ENCODE data around the gene AKT1S1. TPM values are rescaled to one million over a fixed set of nuclear protein-coding genes. Genes with fewer than 3 reads are reported as not detected.

AKT1S1 gene
- total RNA-seq, 2 experiments from 2014 or later: 7.3 to 19.8 TPM

DNA sequence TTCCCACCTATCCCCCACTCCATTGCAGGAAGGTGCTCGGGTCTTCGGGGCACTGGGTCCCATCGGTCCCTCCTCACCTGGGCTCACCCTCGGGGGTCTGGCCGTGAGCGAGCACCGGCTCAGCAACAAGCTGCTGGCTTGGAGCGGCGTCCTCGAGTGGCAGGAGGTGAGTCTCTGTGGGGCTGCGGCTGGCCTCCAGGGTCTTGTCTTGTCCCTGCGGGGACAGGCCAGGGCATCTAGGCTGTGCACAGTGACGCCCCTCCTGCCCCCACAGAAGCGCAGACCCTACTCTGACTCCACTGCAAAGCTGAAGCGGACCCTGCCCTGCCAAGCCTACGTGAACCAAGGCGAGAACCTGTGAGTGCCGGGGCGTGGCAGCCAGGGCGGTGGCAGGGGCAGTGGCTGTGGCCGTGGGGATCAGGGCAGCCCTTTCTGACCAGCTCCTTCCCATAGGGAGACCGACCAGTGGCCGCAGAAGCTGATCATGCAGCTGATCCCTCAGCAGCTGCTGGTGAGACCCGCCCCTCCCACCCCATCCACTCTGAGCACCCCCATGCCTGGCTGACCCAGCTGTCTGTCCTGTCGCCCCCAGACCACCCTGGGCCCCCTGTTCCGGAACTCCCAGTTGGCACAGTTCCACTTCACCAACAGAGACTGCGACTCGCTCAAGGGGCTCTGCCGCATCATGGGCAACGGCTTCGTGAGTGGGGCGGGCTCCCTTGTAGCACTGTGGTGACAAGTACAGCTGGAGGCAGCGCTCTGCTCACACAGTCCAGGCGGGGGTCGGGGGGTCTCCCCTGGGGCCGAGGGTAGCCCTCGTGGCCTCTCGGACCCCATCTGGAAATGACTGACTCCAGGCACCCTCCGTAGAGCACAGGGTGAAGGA lies 22.5 kb downstream of the AKT1S1 start:
- POLR2A ChIA-PET: no interaction called here
- H4K20me1 ChIP-seq (ENCODE audit: insufficient read depth, low read length): peaks cover 20% of the 10 kb centered on the region
- intact Hi-C loops (cut with micrococcal nuclease; ENCODE audit: unreplicated experiment): no loop called here

DNA sequence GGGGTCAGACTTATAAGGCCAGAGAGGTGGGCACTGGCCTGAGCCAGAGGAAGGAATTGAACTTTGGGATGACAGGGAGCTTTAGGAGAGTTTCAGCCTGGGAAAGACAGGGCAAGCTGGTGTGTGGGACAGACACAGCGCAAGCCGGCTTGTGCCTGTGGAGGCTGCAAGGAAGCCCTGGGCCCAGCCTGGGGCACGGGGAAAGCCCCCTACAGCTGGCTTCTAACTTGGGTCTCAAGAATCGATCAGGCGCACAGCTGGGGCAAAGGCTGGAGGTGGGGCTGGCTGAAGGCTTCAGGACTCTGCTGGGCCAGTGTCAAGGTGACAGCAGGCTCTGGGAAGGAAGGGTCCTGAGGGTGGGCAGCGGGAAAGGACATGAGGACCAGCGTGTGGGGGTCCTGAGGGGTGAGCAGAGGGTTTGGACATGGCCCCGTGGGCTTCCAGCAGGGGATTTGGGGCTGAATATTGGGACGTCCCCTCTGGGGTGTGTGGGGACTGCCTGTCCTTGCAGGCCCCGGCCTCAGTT lies 23.2 kb downstream of the AKT1S1 start:
- ChIA-PET POLR2A (no interaction called here), CTCF (ENCODE audit: unreplicated experiment) (no interaction called here)
- H2AFZ ChIP-seq (ENCODE audit: low read length): no peak overlapping the region
- H3K4me3 ChIP-seq (ENCODE audit: low read depth, low read length, poor library complexity, severe bottlenecking): no peak overlapping the region
- H3K27ac ChIP-seq (ENCODE audit: low read depth, low read length, poor library complexity, severe bottlenecking): no peak overlapping the region
- no TSS peak for BruUV-seq (replicated peaks)
- peak overlapping the region; percentile 94 for H3K4me2 ChIP-seq (ENCODE audit: low read length)
- no peak for DNase-seq (ENCODE audit: low spot score)
- H3K9me3 ChIP-seq (ENCODE audit: low read length): no peaks in the 10 kb centered on the region
- TF ChIP-seq, protein P1, sequence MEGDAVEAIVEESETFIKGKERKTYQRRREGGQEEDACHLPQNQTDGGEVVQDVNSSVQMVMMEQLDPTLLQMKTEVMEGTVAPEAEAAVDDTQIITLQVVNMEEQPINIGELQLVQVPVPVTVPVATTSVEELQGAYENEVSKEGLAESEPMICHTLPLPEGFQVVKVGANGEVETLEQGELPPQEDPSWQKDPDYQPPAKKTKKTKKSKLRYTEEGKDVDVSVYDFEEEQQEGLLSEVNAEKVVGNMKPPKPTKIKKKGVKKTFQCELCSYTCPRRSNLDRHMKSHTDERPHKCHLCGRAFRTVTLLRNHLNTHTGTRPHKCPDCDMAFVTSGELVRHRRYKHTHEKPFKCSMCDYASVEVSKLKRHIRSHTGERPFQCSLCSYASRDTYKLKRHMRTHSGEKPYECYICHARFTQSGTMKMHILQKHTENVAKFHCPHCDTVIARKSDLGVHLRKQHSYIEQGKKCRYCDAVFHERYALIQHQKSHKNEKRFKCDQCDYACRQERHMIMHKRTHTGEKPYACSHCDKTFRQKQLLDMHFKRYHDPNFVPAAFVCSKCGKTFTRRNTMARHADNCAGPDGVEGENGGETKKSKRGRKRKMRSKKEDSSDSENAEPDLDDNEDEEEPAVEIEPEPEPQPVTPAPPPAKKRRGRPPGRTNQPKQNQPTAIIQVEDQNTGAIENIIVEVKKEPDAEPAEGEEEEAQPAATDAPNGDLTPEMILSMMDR (conservative IDR thresholded peaks at IDR 0.05; ENCODE audit: low read length): no peak
- no peak for TF ChIP-seq EZH2phosphoT487 (IDR thresholded peaks at IDR 0.05; ENCODE audit: borderline replicate concordance, low read depth, low read length)
- peaks cover 24% of the 10 kb centered on the region for H3K79me2 ChIP-seq (ENCODE audit: insufficient read depth, low read depth, low read length)
- H3K36me3 ChIP-seq (ENCODE audit: insufficient read depth, low read length): peaks cover 56% of the 10 kb centered on the region
- H3K4me1 ChIP-seq (ENCODE audit: insufficient read depth, low read length, poor library complexity, severe bottlenecking): peaks cover 28% of the 10 kb centered on the region
- peaks cover 20% of the 10 kb centered on the region for H4K20me1 ChIP-seq (ENCODE audit: insufficient read depth, low read length)
- H3K9me2 ChIP-seq (ENCODE audit: insufficient read depth, low read length): no peaks in the 10 kb centered on the region
- intact Hi-C loops (cut with micrococcal nuclease; ENCODE audit: unreplicated experiment): no loop called here

More for the DNA sequence above, 22.5 kb downstream of the AKT1S1 start:
- Histone ChIP-seq H3K4me1 (ENCODE audit: insufficient read depth, low read length, poor library complexity, severe bottlenecking) (peaks cover 28% of the 10 kb centered on the region), H3K36me3 (ENCODE audit: insufficient read depth, low read length) (peaks cover 62% of the 10 kb centered on the region), H3K4me3 (ENCODE audit: low read depth, low read length, poor library complexity, severe bottlenecking) (no peak overlapping the region), H3K79me2 (ENCODE audit: insufficient read depth, low read depth, low read length) (peaks cover 24% of the 10 kb centered on the region), H2AFZ (ENCODE audit: low read length) (no peak overlapping the region), H3K27ac (ENCODE audit: low read depth, low read length, poor library complexity, severe bottlenecking) (no peak overlapping the region), H3K4me2 (ENCODE audit: low read length) (no peak overlapping the region), H3K9me2 (ENCODE audit: insufficient read depth, low read length) (no peaks in the 10 kb centered on the region), H3K9me3 (ENCODE audit: low read length) (no peaks in the 10 kb centered on the region)
- no peak for DNase-seq (ENCODE audit: low spot score)
- no peak for TF ChIP-seq EZH2phosphoT487 (IDR thresholded peaks at IDR 0.05; ENCODE audit: borderline replicate concordance, low read depth, low read length)
- TF ChIP-seq, protein P1 (conservative IDR thresholded peaks at IDR 0.05; ENCODE audit: low read length): no peak
- BruUV-seq (replicated peaks): no TSS peak
- CTCF ChIA-PET (ENCODE audit: unreplicated experiment): no interaction called here

DNA sequence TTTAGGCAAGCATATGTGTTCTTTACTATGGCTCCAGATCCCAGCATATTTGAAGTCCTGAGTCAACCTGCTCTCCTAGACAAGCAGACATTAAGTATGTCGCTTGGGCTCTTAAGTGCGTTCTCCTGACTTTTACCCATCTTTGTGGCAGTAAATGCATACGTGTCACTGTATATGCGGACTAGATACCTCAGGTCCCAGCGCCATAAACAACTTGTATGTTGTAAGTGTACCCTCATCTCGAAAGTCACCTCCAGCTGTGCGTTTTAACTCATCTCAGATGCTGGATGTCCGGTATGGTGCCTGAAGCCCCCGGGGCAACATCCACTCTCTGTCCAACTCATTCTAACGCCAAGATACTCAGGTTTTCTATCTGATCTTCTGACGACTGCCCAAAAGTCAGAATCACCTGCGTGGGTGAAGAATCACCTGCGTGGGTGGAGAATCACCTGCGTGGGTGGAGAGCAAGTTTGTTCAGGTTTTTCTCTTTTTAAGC lies 24.5 kb downstream of the AKT1S1 start:
- peak; percentile 31 for DNase-seq (ENCODE audit: low spot score)
- H3K9me3 ChIP-seq (ENCODE audit: low read length): no peaks in the 10 kb centered on the region
- ChIA-PET POLR2A (no interaction called here), CTCF (ENCODE audit: unreplicated experiment) (no interaction called here)
- intact Hi-C loops (cut with micrococcal nuclease; ENCODE audit: unreplicated experiment): no loop called here
- peaks cover 24% of the 10 kb centered on the region for H3K79me2 ChIP-seq (ENCODE audit: insufficient read depth, low read depth, low read length)
- peaks cover 43% of the 10 kb centered on the region for H3K36me3 ChIP-seq (ENCODE audit: insufficient read depth, low read length)
- BruUV-seq (replicated peaks): TSS peak; percentile 79
- peaks cover 20% of the 10 kb centered on the region for H4K20me1 ChIP-seq (ENCODE audit: insufficient read depth, low read length)
- H2AFZ ChIP-seq (ENCODE audit: low read length): no peak overlapping the region
- H3K4me2 ChIP-seq (ENCODE audit: low read length): peak overlapping the region; percentile 94
- TF ChIP-seq, protein P1 (conservative IDR thresholded peaks at IDR 0.05; ENCODE audit: low read length): no peak
- TF ChIP-seq EZH2phosphoT487 (IDR thresholded peaks at IDR 0.05; ENCODE audit: borderline replicate concordance, low read depth, low read length): no peak
- peaks cover 28% of the 10 kb centered on the region for H3K4me1 ChIP-seq (ENCODE audit: insufficient read depth, low read length, poor library complexity, severe bottlenecking)
- no peak overlapping the region for H3K27ac ChIP-seq (ENCODE audit: low read depth, low read length, poor library complexity, severe bottlenecking)
- H3K9me2 ChIP-seq (ENCODE audit: insufficient read depth, low read length): no peaks in the 10 kb centered on the region
- H3K4me3 ChIP-seq (ENCODE audit: low read depth, low read length, poor library complexity, severe bottlenecking): peak overlapping the region; percentile 88
